GM23338 (cell line): ENCODE measurements around the gene STPG1.
"Not testable (repeated sequence)": the region's sequence is repeated elsewhere in the genome, so short reads cannot be mapped to it uniquely, and the experiment has no call there.

ENCODE experiments used
- EZH2phosphoT487 ChIP-seq: fragments of 200-600 bp; sonication (generic); IDR thresholded peaks from one replicate; pipeline ENCODE4 v1.8.1; 2018; ENCODE audit warnings: antibody characterized with exemption; ENCODE audit not compliant: unreplicated experiment
- POLR2AphosphoS5 ChIP-seq: IDR thresholded peaks from 2 replicates; pipeline ENCODE4 v1.6.1; 2016; ENCODE audit warnings: antibody characterized with exemption, low read depth

- TF ChIP-seq EZH2phosphoT487, POLR2AphosphoS5: not testable (repeated sequence)
Observed at GRCh38 chr1:24462128-24462527, 48.5 kb upstream of the STPG1 start.
